ENCODE data around the gene GSG1. TPM values are rescaled to one million over a fixed set of nuclear protein-coding genes. Genes with fewer than 3 reads are reported as not detected.

Gene GSG1
- polyA plus RNA-seq, 1 donor, result 0.71 TPM

GRCh38 chr12:13119826-13120225 lies 16.4 kb upstream of the GSG1 start:
- no peak for DNase-seq

GRCh38 chr12:13117029-13117428 lies 13.6 kb upstream of the GSG1 start:
- no peak for DNase-seq

GRCh38 chr12:13116259-13116658 lies 12.8 kb upstream of the GSG1 start:
- DNase-seq, result no peak

- no peak for DNase-seq
Measured at GRCh38 chr12:13114251-13115052, 11.0 kb upstream of the GSG1 start.

- DNase-seq, result no peak
Measured at GRCh38 chr12:13112968-13113367, 9.5 kb upstream of the GSG1 start.

GRCh38 chr12:13106666-13107065 lies 3.2 kb upstream of the GSG1 start:
- no peak for DNase-seq

GRCh38 chr12:13105781-13106180 lies 2.3 kb upstream of the GSG1 start:
- no peak for DNase-seq

GRCh38 chr12:13104409-13104808 lies 942 bp upstream of the GSG1 start:
- no peak for DNase-seq

GRCh38 chr12:13102461-13103195 lies 839 bp downstream of the GSG1 start:
- no peak for DNase-seq

- DNase-seq, result no peak
Measured at GRCh38 chr12:13101821-13102375, 1.6 kb downstream of the GSG1 start.

- DNase-seq, result peak; percentile 92
Measured at GRCh38 chr12:13100882-13101769, 2.3 kb downstream of the GSG1 start.

GRCh38 chr12:13100605-13100881 lies 2.9 kb downstream of the GSG1 start:
- no peak for DNase-seq

- no peak for DNase-seq
Measured at GRCh38 chr12:13099844-13100604, 3.4 kb downstream of the GSG1 start.

- no peak for DNase-seq
Measured at GRCh38 chr12:13099066-13099843, 4.2 kb downstream of the GSG1 start.

GRCh38 chr12:13097491-13098011 lies 5.9 kb downstream of the GSG1 start:
- no peak for DNase-seq

GRCh38 chr12:13095266-13095995 lies 8.0 kb downstream of the GSG1 start:
- DNase-seq, result no peak

GRCh38 chr12:13094367-13094766 lies 9.1 kb downstream of the GSG1 start:
- DNase-seq, result no peak

GRCh38 chr12:13093848-13094220 lies 9.6 kb downstream of the GSG1 start:
- no peak for DNase-seq

- DNase-seq, result no peak
Measured at GRCh38 chr12:13093191-13093847, 10.1 kb downstream of the GSG1 start.
